ENCODE results near the gene XAB2.

Gene XAB2

GRCh38 chr19:7606289-7606688 is 23.1 kb downstream of the XAB2 start:
- Histone ChIP-seq H3K36me3 (ENCODE audit: insufficient read depth, low read length) (no peaks in the 10 kb centered on the region; the same call in 1 of the 2 replicates), H3K9me3 (ENCODE audit: low read depth, low read length) (no peaks in the 10 kb centered on the region), H3K27ac (no peak overlapping the region), H3K9ac (ENCODE audit: insufficient read length) (no peak overlapping the region), H3K4me3 (no peak overlapping the region)
- DNase-seq (ENCODE audit: low read depth, low spot score): no peak
- TF ChIP-seq EZH2 (IDR thresholded peaks at IDR 0.05) (no peak), POLR2AphosphoS5 (IDR thresholded peaks at IDR 0.05; ENCODE audit: borderline replicate concordance, low read depth, low read length) (no peak), FOXP2 (optimal IDR thresholded peaks at IDR 0.05; ENCODE audit: control extremely low read depth, extremely low read length, insufficient read depth) (no peak)

- no peak overlapping the region for H3K4me3 ChIP-seq
- no peaks in the 10 kb centered on the region for H3K9me3 ChIP-seq (ENCODE audit: low read depth, low read length)
- peak; percentile 10 for DNase-seq (ENCODE audit: low read depth, low spot score)
Measured at GRCh38 chr19:7605490-7606222, 23.7 kb downstream of the XAB2 start.

GRCh38 chr19:7603919-7604318 is 25.4 kb downstream of the XAB2 start:
- Histone ChIP-seq H3K36me3 (ENCODE audit: insufficient read depth, low read length) (no peaks in the 10 kb centered on the region; the same call in 1 of the 2 replicates), H3K9ac (ENCODE audit: insufficient read length) (no peak overlapping the region), H3K4me3 (no peak overlapping the region), H3K9me3 (ENCODE audit: low read depth, low read length) (no peaks in the 10 kb centered on the region), H3K27ac (no peak overlapping the region)
- TF ChIP-seq FOXP2 (optimal IDR thresholded peaks at IDR 0.05; ENCODE audit: control extremely low read depth, extremely low read length, insufficient read depth) (no peak), EZH2 (IDR thresholded peaks at IDR 0.05) (no peak), POLR2AphosphoS5 (IDR thresholded peaks at IDR 0.05; ENCODE audit: borderline replicate concordance, low read depth, low read length) (no peak)
- DNase-seq (ENCODE audit: low read depth, low spot score): no peak

More at GRCh38 chr19:7605490-7606222, 23.7 kb downstream of the XAB2 start:
- no peak for TF ChIP-seq FOXP2 (optimal IDR thresholded peaks at IDR 0.05; ENCODE audit: control extremely low read depth, extremely low read length, insufficient read depth)
- no peak for TF ChIP-seq POLR2AphosphoS5 (IDR thresholded peaks at IDR 0.05; ENCODE audit: borderline replicate concordance, low read depth, low read length)
- no peak for TF ChIP-seq EZH2 (IDR thresholded peaks at IDR 0.05)
- Histone ChIP-seq H3K9ac (ENCODE audit: insufficient read length) (no peak overlapping the region), H3K27ac (no peak overlapping the region), H3K36me3 (ENCODE audit: insufficient read depth, low read length) (no peaks in the 10 kb centered on the region; the same call in 1 of the 2 replicates)

- H3K9ac ChIP-seq (ENCODE audit: insufficient read length): no peak overlapping the region
- H3K27ac ChIP-seq: no peak overlapping the region
- TF ChIP-seq POLR2AphosphoS5 (IDR thresholded peaks at IDR 0.05; ENCODE audit: borderline replicate concordance, low read depth, low read length): no peak
- no peak for TF ChIP-seq EZH2 (IDR thresholded peaks at IDR 0.05)
- no peak for TF ChIP-seq FOXP2 (optimal IDR thresholded peaks at IDR 0.05; ENCODE audit: control extremely low read depth, extremely low read length, insufficient read depth)
- no peak for DNase-seq (ENCODE audit: low read depth, low spot score)
- H3K4me3 ChIP-seq: no peak overlapping the region
- H3K36me3 ChIP-seq (ENCODE audit: insufficient read depth, low read length): no peaks in the 10 kb centered on the region; the same call in 1 of the 2 replicates
- no peaks in the 10 kb centered on the region for H3K9me3 ChIP-seq (ENCODE audit: low read depth, low read length)
Measured at GRCh38 chr19:7602935-7603497, 26.3 kb downstream of the XAB2 start.

- Histone ChIP-seq H3K4me3 (no peak overlapping the region), H3K9me3 (ENCODE audit: low read depth, low read length) (no peaks in the 10 kb centered on the region), H3K9ac (ENCODE audit: insufficient read length) (no peak overlapping the region), H3K27ac (no peak overlapping the region), H3K36me3 (ENCODE audit: insufficient read depth, low read length) (no peaks in the 10 kb centered on the region)
- no peak for DNase-seq (ENCODE audit: low read depth, low spot score)
- TF ChIP-seq FOXP2 (optimal IDR thresholded peaks at IDR 0.05; ENCODE audit: control extremely low read depth, extremely low read length, insufficient read depth) (no peak), POLR2AphosphoS5 (IDR thresholded peaks at IDR 0.05; ENCODE audit: borderline replicate concordance, low read depth, low read length) (no peak), EZH2 (IDR thresholded peaks at IDR 0.05) (no peak)
Measured at GRCh38 chr19:7602240-7602934, 27.0 kb downstream of the XAB2 start.

GRCh38 chr19:7600721-7601120 is 28.6 kb downstream of the XAB2 start:
- Histone ChIP-seq H3K9ac (ENCODE audit: insufficient read length) (no peak overlapping the region), H3K9me3 (ENCODE audit: low read depth, low read length) (no peaks in the 10 kb centered on the region), H3K4me3 (no peak overlapping the region), H3K36me3 (ENCODE audit: insufficient read depth, low read length) (no peaks in the 10 kb centered on the region), H3K27ac (no peak overlapping the region)
- DNase-seq (ENCODE audit: low read depth, low spot score): no peak
- TF ChIP-seq FOXP2 (optimal IDR thresholded peaks at IDR 0.05; ENCODE audit: control extremely low read depth, extremely low read length, insufficient read depth): no peak
- no peak for TF ChIP-seq POLR2AphosphoS5 (IDR thresholded peaks at IDR 0.05; ENCODE audit: borderline replicate concordance, low read depth, low read length)
- no peak for TF ChIP-seq EZH2 (IDR thresholded peaks at IDR 0.05)

DNA sequence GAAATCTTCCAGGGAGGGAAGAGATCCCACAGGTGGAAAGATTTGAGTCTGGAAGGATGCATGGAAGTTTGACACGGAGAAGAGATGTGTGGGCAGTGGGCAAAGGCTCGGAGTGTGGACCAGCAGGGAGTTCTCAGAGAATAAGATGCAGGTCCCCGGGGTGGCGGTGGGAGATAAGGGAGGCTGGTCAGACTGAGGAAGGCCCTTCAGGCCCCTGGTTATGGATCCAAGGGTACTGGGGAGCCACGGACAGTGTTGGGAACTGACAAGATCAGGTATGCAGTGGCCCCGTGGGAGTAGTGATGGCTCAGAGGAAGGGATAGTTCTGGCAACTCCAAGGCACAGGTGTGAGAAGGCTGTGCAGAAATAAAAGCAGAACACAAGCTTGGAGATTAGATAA is 31.2 kb downstream of the XAB2 start:
- Histone ChIP-seq H3K36me3 (ENCODE audit: insufficient read depth, low read length) (no peaks in the 10 kb centered on the region), H3K9me3 (ENCODE audit: low read depth, low read length) (no peaks in the 10 kb centered on the region)
- TF ChIP-seq EZH2 (IDR thresholded peaks at IDR 0.05) (no peak), FOXP2 (optimal IDR thresholded peaks at IDR 0.05; ENCODE audit: control extremely low read depth, extremely low read length, insufficient read depth) (no peak), POLR2AphosphoS5 (IDR thresholded peaks at IDR 0.05; ENCODE audit: borderline replicate concordance, low read depth, low read length) (no peak)

GRCh38 chr19:7597689-7598088 is 31.7 kb downstream of the XAB2 start:
- TF ChIP-seq EZH2 (IDR thresholded peaks at IDR 0.05) (no peak), POLR2AphosphoS5 (IDR thresholded peaks at IDR 0.05; ENCODE audit: borderline replicate concordance, low read depth, low read length) (no peak), FOXP2 (optimal IDR thresholded peaks at IDR 0.05; ENCODE audit: control extremely low read depth, extremely low read length, insufficient read depth) (no peak)
- no peak for DNase-seq (ENCODE audit: low read depth, low spot score)
- no peak overlapping the region for H3K27ac ChIP-seq
- H3K9ac ChIP-seq (ENCODE audit: insufficient read length): no peak overlapping the region
- H3K9me3 ChIP-seq (ENCODE audit: low read depth, low read length): no peaks in the 10 kb centered on the region
- no peaks in the 10 kb centered on the region for H3K36me3 ChIP-seq (ENCODE audit: insufficient read depth, low read length)
- no peak overlapping the region for H3K4me3 ChIP-seq

More for the DNA sequence above, 31.2 kb downstream of the XAB2 start:
- H3K9ac ChIP-seq (ENCODE audit: insufficient read length): no peak overlapping the region
- DNase-seq (ENCODE audit: low read depth, low spot score): no peak
- H3K4me3 ChIP-seq: no peak overlapping the region
- H3K27ac ChIP-seq: no peak overlapping the region
